ENCODE results near the gene FBXW7. TPM values are rescaled to one million over a fixed set of nuclear protein-coding genes. Genes with fewer than 3 reads are reported as not detected.

FBXW7 gene
- total and polyA plus RNA-seq, 2 donors (not counting 1 experiment from before 2014, with no cell fraction given), result 23.0 to 125 TPM

DNA sequence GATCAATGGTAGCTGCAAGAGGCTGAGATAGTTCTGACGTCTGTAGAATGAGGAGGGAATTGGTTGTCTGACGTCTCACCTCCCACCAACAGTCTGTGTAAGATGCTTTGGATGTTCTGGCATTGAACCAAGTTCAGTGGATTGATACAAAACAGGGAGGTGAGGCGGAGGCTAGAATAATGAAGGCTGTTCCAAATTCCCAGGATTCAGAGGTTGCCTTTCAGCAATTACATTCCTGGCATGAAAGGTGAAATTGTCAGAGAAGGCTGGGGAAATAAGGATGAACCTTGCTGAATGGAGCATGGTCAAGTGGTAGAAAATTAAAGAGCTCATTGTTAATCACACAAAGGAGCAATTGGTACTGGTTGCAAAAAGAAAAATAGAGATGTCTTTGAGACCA, 241.6 kb downstream of the FBXW7 start:
- no peaks in the 10 kb centered on the region for H4K20me1 ChIP-seq (ENCODE audit: control insufficient read depth, insufficient read depth, low read length, poor library complexity, severe bottlenecking)
- ChIA-PET CTCF (no interaction called here), POLR2A (no interaction called here)
- ATAC-seq (ENCODE audit: low read depth), result no peak
- H3K9me3 ChIP-seq (ENCODE audit: control extremely low read depth in 1 of 3, control insufficient read depth in 2 of 3, insufficient read depth in 1 of 3, low read length in 2 of 3), result no peaks in the 10 kb centered on the region
- Mint-ChIP-seq H3K4me1 (no peaks in the 10 kb centered on the region), H3K4me3 (no peak overlapping the region), H3K27ac (no peak overlapping the region), H3K27me3 (peaks cover 5% of the 10 kb centered on the region), H3K9me3 (ENCODE audit: insufficient read depth) (no peaks in the 10 kb centered on the region)
- no peaks in the 10 kb centered on the region for H3K27me3 ChIP-seq (replicated peaks in 1 of 4; ENCODE audit: control extremely low read depth in 1 of 4, control insufficient read depth in 3 of 4, insufficient read depth in 4 of 4, low read length in 3 of 4)
- H3K4me1 ChIP-seq (ENCODE audit: control insufficient read depth in 2 of 2, insufficient read depth in 2 of 2, low read length in 2 of 2), result no peaks in the 10 kb centered on the region
- H3K79me2 ChIP-seq (ENCODE audit: control insufficient read depth, insufficient read depth, low read length), result no peaks in the 10 kb centered on the region
- H3K4me2 ChIP-seq (replicated peaks; ENCODE audit: low read depth, low read length, poor library complexity, severe bottlenecking), result no peak overlapping the region
- intact Hi-C loops (cut with micrococcal nuclease), result no loop called here
- H3K4me3 ChIP-seq (ENCODE audit: control extremely low read depth in 1 of 5, extremely low read depth in 1 of 5, insufficient read depth in 1 of 5, low read depth in 2 of 5, low read length in 4 of 5), result no peak overlapping the region
- no CpG with 5 or more reads among the region's 3 CpGs for WGBS (ENCODE audit: insufficient coverage)
- H3K27ac ChIP-seq (ENCODE audit: low read length in 2 of 2), result no peak overlapping the region
- no peaks in the 10 kb centered on the region for H3K36me3 ChIP-seq (replicated peaks in 1 of 2; ENCODE audit: control extremely low read depth in 1 of 2, control insufficient read depth in 1 of 2, extremely low read depth in 1 of 2, insufficient read depth in 2 of 2, low read length in 1 of 2)
- H3K9ac ChIP-seq (ENCODE audit: low read length), result no peak overlapping the region
- no peak for TF ChIP-seq EZH2 (IDR thresholded peaks at IDR 0.05; ENCODE audit: borderline replicate concordance, insufficient read depth, low read depth, low read length, poor library complexity, severe bottlenecking)
- no peak for TF ChIP-seq CTCF (IDR thresholded peaks at IDR 0.05)
- no peak for DNase-seq
- no peak overlapping the region for H2AFZ ChIP-seq (ENCODE audit: insufficient read depth, low read depth, low read length, poor library complexity, severe bottlenecking)

DNA sequence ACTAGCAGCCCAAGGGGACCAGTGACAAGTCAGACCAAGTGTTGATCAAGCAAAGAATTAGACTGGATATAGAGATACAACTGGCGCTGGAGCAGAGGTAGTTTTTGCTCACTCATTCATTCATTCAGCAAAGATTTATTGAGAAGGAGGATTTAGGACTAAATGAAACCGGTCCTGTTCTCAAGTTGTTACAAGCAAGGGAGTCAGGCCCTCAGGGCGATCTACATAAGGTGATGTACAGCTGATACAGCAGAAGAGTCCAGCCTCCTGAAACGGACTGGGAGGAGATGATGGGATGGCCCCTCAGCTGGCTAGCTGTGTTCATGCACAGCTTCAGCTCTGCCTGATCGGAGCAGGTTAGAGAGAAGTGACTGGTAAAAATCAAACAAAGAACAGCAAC, 242.4 kb downstream of the FBXW7 start:
- Histone ChIP-seq H2AFZ (ENCODE audit: insufficient read depth, low read depth, low read length, poor library complexity, severe bottlenecking) (no peak overlapping the region), H4K20me1 (ENCODE audit: control insufficient read depth, insufficient read depth, low read length, poor library complexity, severe bottlenecking) (no peaks in the 10 kb centered on the region), H3K4me3 (ENCODE audit: control extremely low read depth in 1 of 5, extremely low read depth in 1 of 5, insufficient read depth in 1 of 5, low read depth in 2 of 5, low read length in 4 of 5) (no peak overlapping the region), H3K9ac (ENCODE audit: low read length) (no peak overlapping the region), H3K4me1 (ENCODE audit: control insufficient read depth in 2 of 2, insufficient read depth in 2 of 2, low read length in 2 of 2) (no peaks in the 10 kb centered on the region), H3K79me2 (ENCODE audit: control insufficient read depth, insufficient read depth, low read length) (no peaks in the 10 kb centered on the region), H3K4me2 (replicated peaks; ENCODE audit: low read depth, low read length, poor library complexity, severe bottlenecking) (no peak overlapping the region), H3K9me3 (ENCODE audit: control extremely low read depth in 1 of 3, control insufficient read depth in 2 of 3, insufficient read depth in 1 of 3, low read length in 2 of 3) (no peaks in the 10 kb centered on the region), H3K27ac (ENCODE audit: low read length in 2 of 2) (no peak overlapping the region), H3K36me3 (replicated peaks in 1 of 2; ENCODE audit: control extremely low read depth in 1 of 2, control insufficient read depth in 1 of 2, extremely low read depth in 1 of 2, insufficient read depth in 2 of 2, low read length in 1 of 2) (no peaks in the 10 kb centered on the region), H3K27me3 (replicated peaks in 1 of 4; ENCODE audit: control extremely low read depth in 1 of 4, control insufficient read depth in 3 of 4, insufficient read depth in 4 of 4, low read length in 3 of 4) (no peaks in the 10 kb centered on the region)
- POLR2A ChIA-PET, result no interaction called here
- Mint-ChIP-seq H3K4me1 (no peaks in the 10 kb centered on the region), H3K4me3 (no peak overlapping the region), H3K27ac (no peak overlapping the region), H3K9me3 (ENCODE audit: insufficient read depth) (no peaks in the 10 kb centered on the region), H3K27me3 (peaks cover 1% of the 10 kb centered on the region)
- 94% methylated on average over 3 of the region's 5 CpGs for WGBS (ENCODE audit: insufficient coverage)
- ATAC-seq (ENCODE audit: low read depth) (no peak), DNase-seq (no peak)
- CTCF ChIA-PET, result no interaction called here
- no peak for TF ChIP-seq EZH2 (IDR thresholded peaks at IDR 0.05; ENCODE audit: borderline replicate concordance, insufficient read depth, low read depth, low read length, poor library complexity, severe bottlenecking)
- TF ChIP-seq CTCF (IDR thresholded peaks at IDR 0.05), result no peak
- intact Hi-C loops (cut with micrococcal nuclease), result no loop called here
